Uterus (tissue), 2 donors: ENCODE results near the gene RNASET2.

ENCODE experiments used
- POLR2A ChIP-seq, 2 donors: fragments of 450-650 bp; IDR thresholded peaks; one replicate each; pipeline ENCODE4 v1.6.1; 2016; ENCODE audit warnings: antibody characterized with exemption in 2 of 2, mild to moderate bottlenecking in 1 of 2, moderate library complexity in 1 of 2
- TF ChIP-seq, protein P1 (sequence below), 4 experiments: fragments of 200-600 bp in 2 of 4; fragments of 450-650 bp in 2 of 4; sonication (generic) in 2 of 4; IDR thresholded peaks; one replicate each; pipeline ENCODE4 v1.5.1; 2016 to 2019; ENCODE audit warnings: antibody characterized with exemption in 4 of 4, mild to moderate bottlenecking in 2 of 4, moderate library complexity in 1 of 4

GRCh38 chr6:166955121-166955864 is 1.1 kb downstream of the RNASET2 start:
- TF ChIP-seq, protein P1, sequence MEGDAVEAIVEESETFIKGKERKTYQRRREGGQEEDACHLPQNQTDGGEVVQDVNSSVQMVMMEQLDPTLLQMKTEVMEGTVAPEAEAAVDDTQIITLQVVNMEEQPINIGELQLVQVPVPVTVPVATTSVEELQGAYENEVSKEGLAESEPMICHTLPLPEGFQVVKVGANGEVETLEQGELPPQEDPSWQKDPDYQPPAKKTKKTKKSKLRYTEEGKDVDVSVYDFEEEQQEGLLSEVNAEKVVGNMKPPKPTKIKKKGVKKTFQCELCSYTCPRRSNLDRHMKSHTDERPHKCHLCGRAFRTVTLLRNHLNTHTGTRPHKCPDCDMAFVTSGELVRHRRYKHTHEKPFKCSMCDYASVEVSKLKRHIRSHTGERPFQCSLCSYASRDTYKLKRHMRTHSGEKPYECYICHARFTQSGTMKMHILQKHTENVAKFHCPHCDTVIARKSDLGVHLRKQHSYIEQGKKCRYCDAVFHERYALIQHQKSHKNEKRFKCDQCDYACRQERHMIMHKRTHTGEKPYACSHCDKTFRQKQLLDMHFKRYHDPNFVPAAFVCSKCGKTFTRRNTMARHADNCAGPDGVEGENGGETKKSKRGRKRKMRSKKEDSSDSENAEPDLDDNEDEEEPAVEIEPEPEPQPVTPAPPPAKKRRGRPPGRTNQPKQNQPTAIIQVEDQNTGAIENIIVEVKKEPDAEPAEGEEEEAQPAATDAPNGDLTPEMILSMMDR (IDR thresholded peaks at IDR 0.05): no peak
- TF ChIP-seq POLR2A (IDR thresholded peaks at IDR 0.05): no peak
